Fibroblast of the aortic adventitia (primary cell): Measurements from ENCODE around the gene TNS4. TPM values are rescaled to one million over a fixed set of nuclear protein-coding genes. Genes with fewer than 3 reads are reported as not detected.

ENCODE experiments used
- DNase-seq: peaks from one replicate; pipeline ENCODE4 v3.0.0-alpha.2; 2010; ENCODE audit warnings: low read depth
- H3K4me3 ChIP-seq: 2 replicates; pipeline ENCODE4 v1.5.1; 2011; ENCODE audit warnings: low read depth, mild to moderate bottlenecking, control low read depth, low read length, moderate library complexity
- CTCF ChIP-seq: IDR thresholded peaks from 2 replicates; pipeline ENCODE4 v1.5.1; 2011; ENCODE audit warnings: mild to moderate bottlenecking, low read length, control low read depth, inconsistent platforms; ENCODE audit not compliant: insufficient read depth
- total RNA-seq: library from RNA; depleted of rRNA; stranded (reverse); fragments of >200 nt; gene quantifications from 2 replicates; pipeline ENCODE4 v1.2.3, GENCODE V29; 2012; ENCODE audit warnings: low replicate concordance

TNS4 gene
- total RNA-seq, 1 donor: not detected

GRCh38 chr17:40499551-40500189 is 1.8 kb downstream of the TNS4 start:
- TF ChIP-seq CTCF: no peak
- H3K4me3 ChIP-seq: no peak overlapping the region
- peak; percentile 59 for DNase-seq

DNA sequence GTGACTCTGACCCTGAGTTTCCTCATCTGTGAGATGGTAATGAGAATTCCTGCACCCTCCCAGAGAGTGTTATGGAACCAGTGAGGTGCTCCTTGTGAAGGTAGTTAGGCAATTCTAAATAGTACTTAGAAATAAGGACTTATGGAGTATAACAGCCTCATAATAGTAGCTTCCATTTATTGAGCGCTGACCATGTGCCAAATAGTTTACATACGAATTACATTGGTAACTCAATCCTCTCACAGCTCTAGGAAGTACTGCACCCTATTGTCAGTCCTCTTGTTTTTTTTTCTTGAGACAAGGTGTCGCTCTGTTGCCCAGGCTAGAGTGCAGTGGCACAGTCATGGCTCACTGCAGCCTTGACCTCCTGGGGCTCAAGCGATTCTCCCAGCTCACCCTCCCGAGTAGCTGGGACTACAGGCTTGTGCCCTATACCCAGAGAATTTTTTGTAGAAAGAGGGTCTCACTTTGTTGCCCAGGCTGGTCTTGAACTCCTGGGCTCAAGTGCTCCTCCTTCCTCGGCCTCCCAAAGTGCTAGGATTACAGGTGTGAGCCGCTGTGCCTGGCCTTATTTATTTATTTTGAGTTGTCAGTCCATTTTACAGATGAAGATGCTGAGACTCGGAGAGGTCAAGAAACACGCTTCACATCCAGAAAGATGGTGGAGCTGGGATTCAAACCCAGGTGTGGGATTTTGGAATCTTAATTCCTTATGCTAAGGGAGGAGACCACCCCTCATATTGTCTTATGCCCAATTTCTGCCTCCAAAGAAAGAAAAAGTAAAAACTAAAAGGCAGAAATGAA is 2.9 kb downstream of the TNS4 start:
- TF ChIP-seq CTCF: no peak
- H3K4me3 ChIP-seq: no peak overlapping the region
- no peak for DNase-seq

DNA sequence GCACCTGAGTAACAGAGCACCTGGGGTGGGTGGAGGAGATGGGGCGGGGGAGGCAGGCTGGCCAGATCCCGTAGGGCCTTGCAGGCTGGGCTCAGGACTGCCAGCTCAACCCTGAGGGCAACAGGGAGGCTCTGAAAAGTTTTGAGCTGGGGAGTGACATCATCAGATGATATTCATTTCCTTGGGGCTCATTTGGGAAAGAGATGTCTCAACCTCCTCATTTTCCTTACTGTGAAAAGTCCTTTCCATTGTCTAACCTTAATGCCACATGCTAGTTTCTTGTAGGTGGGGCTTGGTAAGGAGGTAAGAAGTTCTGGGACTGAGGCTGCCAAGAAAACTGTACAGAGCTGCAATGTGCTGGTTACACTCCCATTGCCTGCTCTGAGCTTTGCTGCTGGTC is 3.7 kb downstream of the TNS4 start:
- no peak for TF ChIP-seq CTCF
- no peak overlapping the region for H3K4me3 ChIP-seq
- no peak for DNase-seq

DNA sequence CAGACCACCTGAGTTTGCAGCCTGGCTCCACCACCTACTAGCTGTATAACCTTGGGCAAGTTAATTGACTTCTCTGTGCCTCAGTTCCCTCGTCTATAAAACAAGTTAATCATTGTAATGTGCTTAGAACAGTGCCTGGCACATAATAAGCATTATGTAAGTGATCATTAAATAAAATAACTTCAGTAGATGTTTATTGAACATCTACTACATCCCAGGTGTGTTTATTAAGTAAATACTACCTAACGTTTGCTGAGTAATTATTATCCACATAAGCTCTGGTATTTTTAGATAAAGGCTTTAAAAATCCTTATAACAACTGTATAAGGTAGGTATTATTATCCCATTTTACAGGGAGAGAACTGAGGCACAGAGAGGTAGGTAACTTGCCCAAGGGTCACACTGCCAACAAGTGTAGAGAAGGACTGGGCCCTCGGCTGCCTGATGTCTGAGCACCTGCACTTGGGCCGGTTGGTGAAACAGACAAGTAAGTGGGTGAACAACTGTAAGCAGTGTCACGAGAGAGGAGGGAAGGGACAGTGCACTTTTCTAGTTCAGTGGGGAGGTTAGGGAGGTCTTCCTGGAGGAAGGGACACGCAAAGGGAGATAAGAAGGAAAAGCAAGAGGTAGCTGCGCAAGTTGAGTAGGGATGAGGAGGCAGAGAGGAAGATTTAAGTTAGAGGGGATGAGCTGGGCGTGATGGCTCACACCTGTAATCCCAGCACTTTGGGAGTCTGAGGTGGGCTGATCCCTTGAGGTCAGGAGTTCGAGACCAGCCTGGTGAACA is 4.6 kb downstream of the TNS4 start:
- no peak for TF ChIP-seq CTCF
- no peak overlapping the region for H3K4me3 ChIP-seq
- no peak for DNase-seq

DNA sequence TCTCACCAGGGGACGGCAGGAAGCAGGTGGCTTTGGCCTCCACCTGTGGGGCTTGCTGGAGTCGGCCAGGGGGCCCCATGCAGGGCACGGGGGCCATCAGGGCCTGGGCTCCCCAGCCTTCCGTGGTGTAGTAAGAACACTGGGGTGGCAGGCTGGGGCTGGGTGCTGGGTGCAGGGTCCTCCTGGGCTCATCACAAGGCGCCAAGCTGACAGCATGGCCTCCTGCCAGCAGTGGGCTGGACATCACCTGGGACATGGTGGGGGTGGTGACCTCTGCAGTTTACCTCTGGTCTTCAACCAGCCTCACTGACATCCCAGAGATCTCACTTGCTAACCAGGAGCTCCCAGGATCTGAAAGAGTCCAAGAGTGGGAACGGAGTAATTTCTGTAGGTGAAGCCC is 5.3 kb downstream of the TNS4 start:
- no peak for DNase-seq
- H3K4me3 ChIP-seq: no peak overlapping the region
- no peak for TF ChIP-seq CTCF

- no peak overlapping the region for H3K4me3 ChIP-seq
- no peak for DNase-seq
- no peak for TF ChIP-seq CTCF
Observed at GRCh38 chr17:40495140-40495539, 6.3 kb downstream of the TNS4 start.
